Stromal cell of bone marrow (primary cell): ENCODE data around the gene SOS1.
"Not testable (repeated sequence)": the region's sequence is repeated elsewhere in the genome, so short reads cannot be mapped to it uniquely, and the experiment has no call there.

Experiments used
- DNase-seq: peaks from one replicate; pipeline ENCODE4 v3.0.0-alpha.2; 2012; ENCODE audit warnings: low read depth

The SOS1 gene

GRCh38 chr2:38968021-38968420 is 152.8 kb downstream of the SOS1 start:
- DNase-seq, result no peak

DNA sequence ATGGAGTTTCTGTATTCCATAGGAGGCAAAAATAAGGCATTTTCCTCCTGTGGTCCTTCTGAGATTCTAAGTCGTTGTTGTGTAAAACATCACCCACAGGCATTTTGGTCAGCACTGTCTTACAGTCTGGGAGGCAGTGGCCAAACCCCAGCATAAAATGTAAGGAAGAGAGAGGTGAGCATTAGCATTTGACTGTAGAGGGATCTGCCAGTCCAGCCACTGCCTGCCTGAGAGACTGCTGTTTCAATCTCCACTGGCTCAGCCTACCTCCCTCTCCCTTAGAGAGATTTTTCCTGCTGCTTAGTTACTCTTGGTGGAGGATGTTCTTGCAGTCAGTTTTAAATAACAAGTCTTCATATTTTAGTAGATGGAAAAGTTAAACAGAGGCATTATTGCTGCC is 154.2 kb downstream of the SOS1 start:
- no peak for DNase-seq

DNA sequence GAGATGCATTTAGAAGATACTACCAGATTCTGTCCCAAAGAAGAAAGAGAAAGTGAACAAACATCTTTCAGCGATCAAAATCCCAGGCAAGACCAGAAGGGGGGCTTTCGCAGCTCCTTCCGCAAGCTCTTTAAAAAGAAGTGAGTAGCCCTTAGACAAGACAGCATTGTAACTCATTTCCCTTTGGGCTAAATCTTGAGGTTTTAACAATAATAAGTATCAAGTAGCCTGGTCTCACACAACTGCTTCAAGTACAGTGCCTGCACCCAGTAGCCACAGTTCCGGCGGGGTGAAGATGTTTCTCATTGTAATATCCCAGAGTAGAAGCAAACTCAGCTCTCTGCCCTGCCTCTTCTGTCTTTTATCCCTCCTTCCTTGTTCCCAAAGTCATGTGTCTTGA is 154.8 kb downstream of the SOS1 start:
- DNase-seq, result no peak

DNA sequence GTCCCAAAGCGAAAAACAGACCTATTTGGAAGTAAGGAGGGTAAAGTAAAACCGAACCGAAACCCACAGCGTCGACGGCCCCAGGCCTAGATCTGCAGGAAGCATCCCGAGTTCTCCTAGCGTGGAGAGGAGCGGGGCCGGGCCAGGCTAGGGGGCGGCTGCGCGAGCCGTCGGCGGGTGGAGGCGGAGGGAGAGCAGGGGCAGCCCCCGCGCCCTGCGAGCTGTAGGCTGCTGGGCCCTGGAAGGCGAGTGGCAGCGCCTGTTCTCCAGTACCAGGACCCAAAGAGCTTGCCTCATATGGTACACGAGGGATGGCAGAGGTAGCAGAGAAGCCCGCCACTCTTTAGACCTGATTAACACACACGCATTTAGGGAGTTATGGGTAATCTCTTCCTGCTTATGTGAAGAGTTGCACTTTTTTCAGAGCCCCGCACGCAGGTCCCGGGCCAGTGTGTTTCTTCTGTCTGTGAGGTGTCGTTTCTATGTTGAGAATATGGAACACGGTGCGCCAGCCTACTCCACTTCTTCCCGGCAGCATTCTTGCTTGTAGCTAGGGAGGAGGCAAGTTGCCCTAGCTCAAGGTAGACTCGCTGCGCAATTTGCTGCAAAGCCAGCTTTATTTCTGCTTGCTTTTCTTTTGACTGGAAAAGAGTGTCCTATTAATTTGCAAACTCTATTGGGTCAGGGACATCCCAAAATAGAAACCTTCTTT is 160.1 kb downstream of the SOS1 start:
- no peak for DNase-seq

DNA sequence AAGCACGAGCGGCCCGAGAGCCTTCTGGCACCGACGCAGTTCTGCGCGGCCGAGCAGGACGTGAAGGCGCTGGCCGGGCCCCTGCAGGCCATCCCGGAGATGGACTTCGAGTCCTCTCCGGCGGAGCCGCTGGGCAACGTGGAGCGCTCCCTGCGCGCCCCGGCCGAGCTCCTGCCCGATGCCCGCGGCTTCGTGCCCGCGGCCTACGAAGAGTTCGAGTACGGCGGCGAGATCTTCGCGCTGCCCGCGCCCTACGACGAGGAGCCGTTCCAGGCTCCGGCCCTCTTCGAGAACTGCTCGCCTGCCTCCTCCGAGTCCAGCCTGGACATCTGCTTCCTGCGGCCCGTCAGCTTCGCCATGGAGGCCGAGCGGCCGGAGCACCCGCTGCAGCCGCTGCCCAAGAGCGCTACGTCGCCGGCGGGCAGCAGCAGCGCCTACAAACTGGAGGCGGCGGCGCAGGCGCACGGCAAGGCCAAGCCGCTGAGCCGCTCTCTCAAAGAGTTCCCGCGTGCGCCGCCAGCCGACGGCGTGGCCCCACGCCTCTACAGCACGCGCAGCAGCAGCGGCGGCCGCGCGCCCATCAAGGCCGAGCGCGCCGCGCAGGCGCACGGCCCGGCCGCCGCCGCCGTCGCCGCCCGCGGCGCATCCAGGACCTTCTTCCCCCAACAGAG is 160.8 kb downstream of the SOS1 start:
- peak; percentile 71 for DNase-seq

DNA sequence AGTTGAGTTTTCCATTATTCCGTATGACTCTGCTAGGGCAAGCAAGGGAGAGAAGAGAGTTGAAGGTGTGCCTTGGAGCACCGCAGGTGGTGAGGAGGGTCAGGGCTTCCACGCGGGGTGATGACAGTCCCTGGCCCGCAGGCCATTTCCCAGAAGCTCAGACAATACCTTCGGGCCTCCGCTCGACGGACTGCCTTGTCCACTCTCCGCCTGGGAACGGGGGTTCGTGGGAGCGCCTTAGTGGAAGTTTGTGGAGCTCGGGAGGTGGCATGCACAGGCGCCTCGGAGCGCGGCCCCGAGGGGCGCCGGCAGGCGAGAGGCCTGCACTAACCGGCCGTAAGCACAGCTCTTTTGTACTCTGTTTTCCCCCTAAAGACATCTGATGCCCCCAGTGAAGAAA is 161.4 kb downstream of the SOS1 start:
- DNase-seq, result no peak

- DNase-seq, result no peak
These were observed 162.9 kb downstream of the SOS1 start for GRCh38 chr2:38957972-38958371.

GRCh38 chr2:38951766-38952165 is 169.1 kb downstream of the SOS1 start:
- DNase-seq, result no peak

- DNase-seq, result no peak
These were observed 171.9 kb downstream of the SOS1 start for GRCh38 chr2:38948995-38949394.

DNA sequence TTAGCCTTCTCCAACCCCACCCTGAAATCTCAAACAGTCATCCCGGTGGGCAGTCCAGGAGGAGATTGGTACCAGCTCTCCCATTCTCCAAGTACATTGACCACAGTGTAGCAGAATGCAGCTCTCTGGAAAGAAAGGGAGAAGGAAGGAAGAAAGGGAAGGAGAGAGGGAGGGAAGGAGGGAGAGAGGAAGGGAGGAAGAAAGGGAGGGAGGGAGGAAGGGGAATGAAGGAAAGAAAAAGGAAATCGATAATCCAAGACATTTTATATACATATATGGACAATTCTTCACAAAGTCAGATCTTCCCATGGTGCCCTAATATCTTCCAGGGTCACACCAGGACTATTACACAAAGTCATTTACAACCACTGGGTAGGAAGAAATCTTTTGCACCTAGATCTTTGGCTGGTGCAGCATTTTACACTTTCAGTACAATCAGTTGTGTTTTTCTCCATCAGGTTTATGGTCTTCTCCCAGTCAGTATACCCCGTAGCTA is 172.4 kb downstream of the SOS1 start:
- DNase-seq, result no peak

- peak; percentile 53 for DNase-seq
These were observed 173.3 kb downstream of the SOS1 start for GRCh38 chr2:38947241-38948239.

DNA sequence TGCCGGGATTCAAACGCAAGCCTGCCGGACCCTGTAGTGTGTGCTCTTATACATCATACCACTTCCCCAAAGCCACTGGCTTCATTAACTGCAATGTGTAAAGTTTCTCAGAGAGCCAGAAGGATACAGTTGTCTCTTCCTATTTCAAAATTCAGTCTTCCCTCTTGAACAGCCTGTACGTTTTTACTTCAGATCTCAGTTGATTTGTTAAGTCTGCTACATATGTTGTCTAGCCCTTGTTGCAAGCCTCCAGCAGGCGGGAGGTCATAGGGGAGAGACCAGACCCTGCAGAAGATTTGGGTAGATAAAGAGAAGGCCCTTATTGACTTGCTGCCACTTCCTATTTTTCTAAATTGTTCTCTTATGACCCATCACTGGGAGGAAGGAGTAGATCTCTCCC is 174.9 kb downstream of the SOS1 start:
- DNase-seq, result no peak

DNA sequence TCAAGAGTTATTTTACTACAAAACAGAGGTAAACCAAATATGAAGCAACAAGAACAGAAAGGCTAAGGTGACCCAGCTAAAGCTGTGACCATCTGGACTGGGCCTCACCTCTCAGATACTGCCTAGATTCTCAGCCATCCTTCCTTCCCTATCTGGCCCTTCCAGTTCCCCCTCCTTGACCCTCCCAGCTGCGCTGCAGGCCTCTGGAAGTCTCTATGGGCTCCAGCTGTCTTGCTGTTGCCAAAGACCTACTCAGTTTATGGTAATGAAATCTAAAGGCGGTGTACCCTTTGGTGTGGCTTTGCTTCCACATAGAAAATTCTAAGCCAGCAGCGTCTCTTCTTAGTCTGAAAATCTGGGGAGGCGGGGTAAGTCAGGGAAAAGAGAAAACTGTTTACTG is 175.5 kb downstream of the SOS1 start:
- no peak for DNase-seq

DNA sequence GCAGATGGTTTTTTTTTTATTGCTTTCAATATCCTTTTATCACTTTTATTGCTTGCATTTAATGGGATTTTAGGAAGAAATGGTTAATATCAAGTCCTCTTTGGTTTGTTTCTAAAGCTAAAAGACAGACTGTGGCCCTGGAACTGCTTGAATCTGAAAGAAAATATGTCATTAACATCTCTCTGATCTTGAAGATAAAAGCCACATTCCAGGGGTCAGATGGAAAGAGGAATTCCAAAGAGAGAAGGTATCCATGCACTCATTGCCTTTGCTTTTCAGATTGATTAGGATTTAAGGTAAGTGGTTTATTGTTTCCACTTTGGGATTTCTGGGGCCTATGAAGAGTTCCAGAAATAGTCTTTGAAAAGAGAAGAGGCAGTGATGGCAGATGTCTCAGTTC is 177.1 kb downstream of the SOS1 start:
- no peak for DNase-seq

DNA sequence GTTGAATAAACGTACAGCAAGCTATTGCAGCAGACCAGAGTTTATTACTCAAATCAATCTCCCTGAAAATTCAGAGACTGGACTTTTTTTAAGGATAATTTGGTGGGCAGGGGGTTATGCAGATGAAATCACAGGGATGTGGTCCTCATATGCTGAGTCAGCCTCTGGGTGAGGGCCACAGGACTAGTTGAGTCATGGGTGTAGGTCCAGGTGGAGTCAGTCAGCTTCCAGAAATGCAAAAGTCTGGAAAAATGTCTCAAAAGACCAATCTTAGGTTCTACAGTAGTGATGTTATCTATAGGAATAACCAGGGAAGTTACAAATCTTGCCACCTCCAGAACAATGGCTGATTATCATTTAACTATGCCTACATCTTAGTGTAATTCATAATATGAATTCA is 180.1 kb downstream of the SOS1 start:
- DNase-seq, result no peak

DNA sequence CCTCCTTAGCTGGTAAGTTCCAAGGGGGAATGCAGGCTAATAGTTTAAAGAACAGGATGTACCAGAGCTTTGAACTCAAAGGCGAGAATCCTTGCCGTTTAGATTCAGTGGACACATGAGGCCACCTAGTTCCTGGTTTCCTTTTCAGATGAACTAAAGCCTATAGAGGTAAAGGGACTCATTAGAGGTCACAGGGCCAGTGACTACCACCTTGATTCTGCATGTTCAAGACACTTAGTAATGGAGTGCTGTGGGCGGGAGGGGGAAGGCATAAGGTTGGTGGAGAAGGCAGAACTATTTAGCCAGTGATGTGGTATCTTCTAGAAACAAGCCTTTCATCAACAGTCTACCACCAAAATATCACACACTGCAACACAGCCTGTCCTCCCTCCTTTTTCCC is 183.3 kb downstream of the SOS1 start:
- DNase-seq, result no peak

GRCh38 chr2:38936516-38936915 is 184.3 kb downstream of the SOS1 start:
- DNase-seq, result not testable (repeated sequence)

- no peak for DNase-seq
These were observed 185.2 kb downstream of the SOS1 start for GRCh38 chr2:38935568-38936172.

- DNase-seq, result no peak
These were observed 186.1 kb downstream of the SOS1 start for GRCh38 chr2:38934742-38935141.

DNA sequence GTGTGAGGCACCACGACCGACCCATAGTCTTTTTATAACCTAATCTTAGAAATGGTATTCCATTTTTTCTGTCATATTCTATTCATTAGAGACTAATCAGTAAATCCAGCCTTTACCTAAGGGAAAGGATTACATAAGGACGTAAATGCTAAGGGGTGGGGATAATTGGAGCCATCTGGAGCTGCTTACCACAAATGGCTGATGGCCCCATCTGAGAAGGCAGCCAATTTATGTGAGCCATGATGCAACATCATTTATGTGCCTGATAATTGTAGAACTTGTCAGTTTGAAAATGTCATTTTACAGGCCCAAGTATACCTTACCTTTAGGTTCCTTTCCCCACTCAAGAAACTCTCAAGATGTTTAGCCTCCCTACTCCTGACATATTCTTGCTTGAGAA is 187.2 kb downstream of the SOS1 start:
- DNase-seq, result peak; percentile 19

- DNase-seq, result no peak
These were observed 188.3 kb downstream of the SOS1 start for GRCh38 chr2:38932586-38932985.
